ENCODE measurements around the gene CIAPIN1. TPM values are rescaled to one million over a fixed set of nuclear protein-coding genes. Genes with fewer than 3 reads are reported as not detected.

Gene CIAPIN1
- total and polyA plus RNA-seq, 2 donors from 2014 or later = 53.6 to 56.3 TPM

DNA sequence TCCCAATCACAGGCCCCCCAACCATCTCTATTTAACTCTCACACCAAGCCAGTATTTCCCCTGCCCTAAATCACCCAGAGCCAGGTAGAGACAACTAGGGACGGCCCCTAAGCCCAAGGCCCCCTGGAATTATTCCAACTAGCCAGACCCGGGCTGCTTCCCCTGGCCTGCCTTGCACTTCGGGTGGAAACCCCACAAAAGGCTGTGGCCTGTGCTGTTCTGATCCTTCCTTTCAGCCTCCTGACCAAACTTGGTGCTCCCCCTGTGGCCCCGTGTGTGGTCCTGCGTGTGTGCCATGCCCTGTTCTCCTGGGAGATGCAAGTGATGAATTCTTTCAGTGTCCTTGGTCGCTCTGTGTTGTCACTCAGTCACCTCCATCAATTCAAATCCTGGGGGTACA is 27.7 kb downstream of the CIAPIN1 start:
- FAIRE-seq = no peak
- no peaks in the 10 kb centered on the region for H3K27me3 ChIP-seq (ENCODE audit: control insufficient read depth, insufficient read depth, low read length)
- no peak overlapping the region for H3K9ac ChIP-seq (ENCODE audit: low read length in 3 of 3)
- no peak overlapping the region for H3K4me3 ChIP-seq (ENCODE audit: low read length in 3 of 3)
- H3K9me3 ChIP-seq (ENCODE audit: control insufficient read depth in 2 of 3, insufficient read depth in 1 of 3, low read length in 3 of 3) = no peaks in the 10 kb centered on the region
- DNase-seq = no peak
- no peak overlapping the region for H3K27ac ChIP-seq (ENCODE audit: low read depth in 2 of 2, low read length in 2 of 2)
- H3K36me3 ChIP-seq (ENCODE audit: control insufficient read depth in 2 of 3, insufficient read depth in 3 of 3, low read length in 3 of 3) = no peaks in the 10 kb centered on the region
- TF ChIP-seq, protein P1, sequence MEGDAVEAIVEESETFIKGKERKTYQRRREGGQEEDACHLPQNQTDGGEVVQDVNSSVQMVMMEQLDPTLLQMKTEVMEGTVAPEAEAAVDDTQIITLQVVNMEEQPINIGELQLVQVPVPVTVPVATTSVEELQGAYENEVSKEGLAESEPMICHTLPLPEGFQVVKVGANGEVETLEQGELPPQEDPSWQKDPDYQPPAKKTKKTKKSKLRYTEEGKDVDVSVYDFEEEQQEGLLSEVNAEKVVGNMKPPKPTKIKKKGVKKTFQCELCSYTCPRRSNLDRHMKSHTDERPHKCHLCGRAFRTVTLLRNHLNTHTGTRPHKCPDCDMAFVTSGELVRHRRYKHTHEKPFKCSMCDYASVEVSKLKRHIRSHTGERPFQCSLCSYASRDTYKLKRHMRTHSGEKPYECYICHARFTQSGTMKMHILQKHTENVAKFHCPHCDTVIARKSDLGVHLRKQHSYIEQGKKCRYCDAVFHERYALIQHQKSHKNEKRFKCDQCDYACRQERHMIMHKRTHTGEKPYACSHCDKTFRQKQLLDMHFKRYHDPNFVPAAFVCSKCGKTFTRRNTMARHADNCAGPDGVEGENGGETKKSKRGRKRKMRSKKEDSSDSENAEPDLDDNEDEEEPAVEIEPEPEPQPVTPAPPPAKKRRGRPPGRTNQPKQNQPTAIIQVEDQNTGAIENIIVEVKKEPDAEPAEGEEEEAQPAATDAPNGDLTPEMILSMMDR (IDR thresholded peaks at IDR 0.05; ENCODE audit: borderline replicate concordance, extremely low read depth, insufficient read depth) = no peak
- intact Hi-C loops (cut with DNase I) = loop anchor here (5.0 to 10.0 kb wide), 2 partner anchors 95 to 117 kb away; no protein-coding TSS in a partner anchor
- H3K4me1 ChIP-seq (ENCODE audit: control insufficient read depth in 2 of 3, insufficient read depth in 2 of 3, low read depth in 1 of 3, low read length in 3 of 3) = peaks cover 0 to 24% (median 0%) of the 10 kb centered on the region in 3 donors

DNA sequence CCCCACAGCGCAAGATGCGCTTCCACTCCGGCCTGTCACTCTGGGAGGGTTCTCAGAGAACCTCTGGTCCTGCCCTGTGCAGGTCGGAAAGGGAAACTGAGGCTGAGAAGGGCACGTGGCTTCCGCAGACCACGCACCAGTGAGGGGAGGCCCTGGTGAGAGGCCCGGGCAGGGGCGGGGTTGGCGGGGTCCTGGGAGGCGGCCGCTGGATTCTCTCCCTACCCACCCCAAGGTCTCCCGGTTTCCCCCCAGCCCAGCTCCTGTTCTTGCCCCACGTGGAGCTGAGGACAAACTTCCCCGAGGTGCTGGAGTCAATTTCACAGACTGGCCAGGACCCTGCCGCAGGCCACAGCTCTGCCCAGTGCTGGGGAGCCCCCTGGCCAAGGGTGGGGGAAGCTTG is 31.1 kb downstream of the CIAPIN1 start:
- H3K4me1 ChIP-seq (ENCODE audit: control insufficient read depth in 2 of 3, insufficient read depth in 2 of 3, low read depth in 1 of 3, low read length in 3 of 3) = peaks cover 0 to 20% (median 0%) of the 10 kb centered on the region in 3 donors
- TF ChIP-seq, protein P1 (IDR thresholded peaks at IDR 0.05; ENCODE audit: borderline replicate concordance, extremely low read depth, insufficient read depth) = no peak
- H3K27me3 ChIP-seq (ENCODE audit: control insufficient read depth, insufficient read depth, low read length) = no peaks in the 10 kb centered on the region
- H3K27ac ChIP-seq (ENCODE audit: low read depth in 2 of 2, low read length in 2 of 2) = no peak overlapping the region
- no peaks in the 10 kb centered on the region for H3K36me3 ChIP-seq (ENCODE audit: control insufficient read depth in 2 of 3, insufficient read depth in 3 of 3, low read length in 3 of 3)
- DNase-seq (peak in 1 of 5 donors; percentile 74), FAIRE-seq (no peak)
- H3K9me3 ChIP-seq (ENCODE audit: control insufficient read depth in 2 of 3, insufficient read depth in 1 of 3, low read length in 3 of 3) = no peaks in the 10 kb centered on the region
- no peak overlapping the region for H3K4me3 ChIP-seq (ENCODE audit: low read length in 3 of 3)
- intact Hi-C loops (cut with DNase I) = loop anchor here (5.0 to 10.0 kb wide), 2 partner anchors 99 to 114 kb away; no protein-coding TSS in a partner anchor
- no peak overlapping the region for H3K9ac ChIP-seq (ENCODE audit: low read length in 3 of 3)

DNA sequence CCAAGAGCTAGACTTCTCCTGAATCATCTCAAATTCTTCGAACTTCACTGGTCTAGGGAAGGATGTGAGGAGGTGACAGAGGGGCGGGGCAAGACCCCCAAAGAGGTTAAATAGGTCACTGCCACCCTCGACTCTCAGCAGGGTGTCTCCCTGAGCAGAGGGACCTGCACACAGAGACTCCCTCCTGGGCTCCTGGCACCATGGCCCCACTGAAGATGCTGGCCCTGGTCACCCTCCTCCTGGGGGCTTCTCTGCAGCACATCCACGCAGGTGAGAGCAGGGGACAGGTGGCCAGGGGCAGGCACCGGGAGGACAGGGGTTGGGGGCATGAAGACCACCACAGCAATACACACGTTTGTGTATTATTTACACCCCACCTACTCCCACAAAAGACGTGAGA is 33.5 kb downstream of the CIAPIN1 start:
- Histone ChIP-seq H3K9me3 (ENCODE audit: control insufficient read depth in 2 of 3, insufficient read depth in 1 of 3, low read length in 3 of 3) (no peaks in the 10 kb centered on the region), H3K36me3 (ENCODE audit: control insufficient read depth in 2 of 3, insufficient read depth in 3 of 3, low read length in 3 of 3) (no peaks in the 10 kb centered on the region), H3K9ac (ENCODE audit: low read length in 3 of 3) (no peak overlapping the region), H3K27ac (ENCODE audit: low read depth in 2 of 2, low read length in 2 of 2) (no peak overlapping the region), H3K27me3 (ENCODE audit: control insufficient read depth, insufficient read depth, low read length) (no peaks in the 10 kb centered on the region), H3K4me1 (ENCODE audit: control insufficient read depth in 2 of 3, insufficient read depth in 2 of 3, low read depth in 1 of 3, low read length in 3 of 3) (peaks cover 0 to 18% (median 0%) of the 10 kb centered on the region in 3 donors), H3K4me3 (ENCODE audit: low read length in 3 of 3) (no peak overlapping the region)
- DNase-seq (no peak), FAIRE-seq (no peak)
- TF ChIP-seq, protein P1 (IDR thresholded peaks at IDR 0.05; ENCODE audit: borderline replicate concordance, extremely low read depth, insufficient read depth) = no peak
- intact Hi-C loops (cut with DNase I) = loop anchor here (10.0 kb wide), 1 partner anchor 101 kb away; no protein-coding TSS in a partner anchor

DNA sequence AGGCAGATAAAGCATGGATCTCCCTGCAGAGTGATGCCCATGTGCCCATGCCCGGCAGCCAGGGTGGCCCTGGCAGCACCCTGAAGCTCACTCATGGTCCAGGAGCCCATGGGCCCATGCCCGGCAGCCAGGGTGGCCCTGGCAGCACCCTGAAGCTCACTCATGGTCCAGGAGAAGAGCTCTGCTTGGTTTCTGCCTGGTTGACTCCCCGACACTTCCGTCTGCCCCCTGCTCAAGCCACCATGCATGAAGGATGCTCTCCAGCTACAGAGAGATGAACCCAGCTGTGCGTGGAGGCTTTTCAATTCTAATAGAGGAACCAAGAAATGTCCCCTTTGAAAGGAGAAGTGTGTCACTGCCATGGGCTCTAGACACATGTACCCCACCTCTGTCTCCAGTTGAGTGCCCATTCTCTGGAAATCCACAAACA is 33.9 kb downstream of the CIAPIN1 start:
- Histone ChIP-seq H3K4me1 (ENCODE audit: control insufficient read depth in 2 of 3, insufficient read depth in 2 of 3, low read depth in 1 of 3, low read length in 3 of 3) (peaks cover 0 to 15% (median 0%) of the 10 kb centered on the region in 3 donors), H3K36me3 (ENCODE audit: control insufficient read depth in 2 of 3, insufficient read depth in 3 of 3, low read length in 3 of 3) (no peaks in the 10 kb centered on the region), H3K9me3 (ENCODE audit: control insufficient read depth in 2 of 3, insufficient read depth in 1 of 3, low read length in 3 of 3) (no peaks in the 10 kb centered on the region), H3K27me3 (ENCODE audit: control insufficient read depth, insufficient read depth, low read length) (no peaks in the 10 kb centered on the region), H3K27ac (ENCODE audit: low read depth in 2 of 2, low read length in 2 of 2) (no peak overlapping the region), H3K4me3 (ENCODE audit: low read length in 3 of 3) (no peak overlapping the region), H3K9ac (ENCODE audit: low read length in 3 of 3) (no peak overlapping the region)
- DNase-seq (peak in 1 of 5 donors; percentile 55), FAIRE-seq (no peak)
- intact Hi-C loops (cut with DNase I) = loop anchor here (10.0 kb wide), 1 partner anchor 101 kb away; no protein-coding TSS in a partner anchor
- TF ChIP-seq, protein P1 (IDR thresholded peaks at IDR 0.05; ENCODE audit: borderline replicate concordance, extremely low read depth, insufficient read depth) = no peak

Measured in kidney (tissue), 14 donors.